Stimulated activated CD4-positive, alpha-beta T cell treated with anti-CD3 and anti-CD28 coated beads, Interleukin-2, amount 100 ng/mL, for 24 hours (primary cell): Measurements from ENCODE around the gene AFAP1L2.

Experiments
- DNase-seq, 2 donors: peaks; one replicate each; pipeline ENCODE4 v3.0.0-alpha.2; 2020

AFAP1L2 gene

DNA sequence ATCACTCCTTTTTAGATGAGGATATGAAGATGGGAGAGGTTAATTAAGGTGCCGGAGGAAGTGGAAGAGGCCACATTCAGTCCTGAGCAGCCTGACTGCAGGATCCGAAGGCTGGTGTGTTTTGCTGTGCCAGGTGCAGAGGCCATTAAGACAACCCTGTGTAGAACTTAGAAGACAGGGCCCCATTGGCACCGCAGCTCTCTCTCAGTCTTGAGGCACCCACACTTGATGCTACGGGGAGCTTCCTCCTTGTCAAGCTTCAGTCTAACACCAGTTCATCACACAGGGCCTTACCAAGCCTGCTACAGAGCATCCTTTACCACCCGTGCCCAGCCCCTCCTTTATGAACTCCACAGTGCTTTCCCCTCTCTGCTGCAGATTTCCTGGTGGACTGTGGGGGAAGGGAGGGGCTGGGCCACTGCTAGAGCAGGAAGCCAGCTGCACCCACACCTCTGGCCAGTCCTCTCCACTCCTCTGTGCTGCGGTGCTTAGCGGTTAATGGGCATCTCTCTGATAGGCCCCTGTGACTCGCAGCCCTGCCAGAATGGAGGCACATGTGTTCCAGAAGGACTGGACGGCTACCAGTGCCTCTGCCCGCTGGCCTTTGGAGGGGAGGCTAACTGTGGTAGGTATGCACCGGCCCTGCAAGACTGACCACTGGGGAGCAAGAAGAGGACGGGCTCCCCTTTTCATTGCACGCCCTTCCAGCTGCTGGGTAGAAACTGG, 119.8 kb downstream of the AFAP1L2 start:
- DNase-seq, result no peak

DNA sequence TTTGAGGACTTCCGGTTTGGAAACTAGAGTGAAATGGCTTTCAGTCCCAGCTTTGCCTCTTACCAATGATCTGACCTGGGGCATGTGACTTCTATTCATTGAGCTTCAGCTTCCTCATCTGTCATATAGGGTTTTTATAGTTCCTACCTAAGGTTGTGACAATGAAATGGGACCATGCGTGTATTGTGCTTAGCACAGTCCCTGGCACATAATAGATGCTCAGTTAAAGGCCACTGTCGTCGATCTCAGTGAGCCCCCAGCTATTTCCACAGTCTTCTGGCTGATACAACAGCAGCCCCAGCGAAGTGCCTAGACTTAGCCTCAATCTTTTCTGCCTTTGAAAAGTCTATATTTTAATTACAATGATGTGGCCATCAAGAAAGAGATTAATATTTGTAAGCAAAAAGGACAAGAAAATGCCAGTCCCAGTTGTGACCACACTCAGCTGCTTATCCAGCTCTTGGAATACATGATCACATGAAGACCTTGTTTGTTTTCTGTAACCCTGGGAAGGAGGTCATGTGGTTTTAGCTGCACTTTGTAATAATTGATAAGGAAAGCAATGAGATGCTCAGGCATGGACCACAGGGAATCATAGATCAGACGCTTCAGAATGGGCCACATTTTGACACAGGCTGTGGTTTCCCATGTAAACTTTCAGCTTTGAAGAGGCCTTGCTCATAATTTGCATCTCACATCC, 120.6 kb downstream of the AFAP1L2 start:
- DNase-seq, result no peak

DNA sequence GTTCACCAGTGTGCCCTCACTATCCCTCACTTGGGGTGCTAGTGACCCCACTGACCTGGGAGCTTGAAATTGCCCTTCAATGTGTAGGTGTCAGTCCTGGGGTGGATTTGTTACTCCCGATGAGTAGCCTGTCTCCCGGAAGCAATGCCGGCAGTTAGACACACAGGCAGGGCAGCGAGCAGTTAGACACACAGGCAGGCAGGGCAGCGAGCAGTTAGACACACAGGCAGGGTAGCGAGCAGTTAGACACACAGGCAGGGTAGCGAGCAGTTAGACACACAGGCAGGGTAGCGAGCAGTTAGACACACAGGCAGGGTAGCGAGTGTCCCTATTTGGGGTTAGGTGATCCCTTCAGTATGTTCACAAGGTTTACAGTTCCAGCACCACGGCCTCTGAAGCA, 121.2 kb downstream of the AFAP1L2 start:
- no peak for DNase-seq

DNA sequence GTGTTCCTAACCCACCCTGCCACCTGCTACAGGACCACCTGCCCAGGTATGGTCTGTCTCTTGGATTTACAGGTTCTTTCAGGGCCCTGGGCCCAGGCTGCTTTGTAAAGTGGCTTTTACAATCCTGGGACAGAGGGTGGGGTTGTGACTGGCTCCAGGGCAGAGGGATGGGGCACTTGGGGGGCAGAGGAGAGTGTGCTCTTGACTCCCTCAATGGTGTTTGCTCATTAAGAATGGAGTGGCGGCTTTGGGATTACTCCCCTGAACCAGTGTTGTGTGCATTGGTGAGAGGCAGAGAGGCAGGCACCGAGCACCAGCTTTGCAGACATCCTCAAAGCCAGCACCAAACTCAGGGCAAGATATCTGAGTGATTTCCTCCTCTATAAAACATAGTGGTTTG, 121.8 kb downstream of the AFAP1L2 start:
- no peak for DNase-seq

DNA sequence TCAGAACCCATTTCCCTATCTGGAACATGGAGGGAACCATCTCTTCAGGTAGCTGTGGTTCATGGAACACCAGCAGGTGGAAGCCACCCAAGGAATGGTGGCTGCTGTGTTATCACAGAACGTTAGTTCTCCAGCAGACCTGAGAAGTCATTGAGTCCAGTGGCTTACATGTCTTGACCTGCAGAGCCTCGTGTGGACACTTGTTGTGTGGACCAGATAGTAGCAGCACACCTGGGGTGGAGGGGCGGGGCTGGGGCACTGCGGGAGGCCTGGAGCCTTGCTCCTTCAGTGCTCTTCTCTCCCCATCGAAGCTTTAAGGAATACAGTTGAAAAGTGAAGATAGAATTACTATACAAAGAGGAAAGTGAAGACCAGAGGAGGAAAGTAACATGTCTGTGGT, 122.8 kb downstream of the AFAP1L2 start:
- DNase-seq, result no peak

DNA sequence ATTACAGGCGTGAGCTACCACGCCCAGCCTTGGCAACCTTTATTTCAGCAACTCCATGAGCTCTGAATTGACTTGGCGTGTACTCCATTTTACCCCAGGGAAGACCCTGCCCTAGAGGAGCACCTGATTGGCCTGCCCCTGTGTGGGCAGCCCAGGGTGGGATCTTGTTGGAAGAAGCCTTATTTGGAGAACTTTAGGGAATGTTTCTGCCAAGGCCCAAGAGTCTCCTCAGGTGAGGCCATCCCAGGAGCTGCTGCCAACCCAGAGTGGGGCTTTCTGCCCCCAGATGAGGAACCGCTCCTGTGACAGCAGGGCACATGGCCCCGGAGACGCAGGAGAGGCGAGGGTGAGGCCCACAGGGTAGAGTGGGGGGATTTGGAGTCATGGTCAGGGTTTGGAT, 123.3 kb downstream of the AFAP1L2 start:
- no peak for DNase-seq

DNA sequence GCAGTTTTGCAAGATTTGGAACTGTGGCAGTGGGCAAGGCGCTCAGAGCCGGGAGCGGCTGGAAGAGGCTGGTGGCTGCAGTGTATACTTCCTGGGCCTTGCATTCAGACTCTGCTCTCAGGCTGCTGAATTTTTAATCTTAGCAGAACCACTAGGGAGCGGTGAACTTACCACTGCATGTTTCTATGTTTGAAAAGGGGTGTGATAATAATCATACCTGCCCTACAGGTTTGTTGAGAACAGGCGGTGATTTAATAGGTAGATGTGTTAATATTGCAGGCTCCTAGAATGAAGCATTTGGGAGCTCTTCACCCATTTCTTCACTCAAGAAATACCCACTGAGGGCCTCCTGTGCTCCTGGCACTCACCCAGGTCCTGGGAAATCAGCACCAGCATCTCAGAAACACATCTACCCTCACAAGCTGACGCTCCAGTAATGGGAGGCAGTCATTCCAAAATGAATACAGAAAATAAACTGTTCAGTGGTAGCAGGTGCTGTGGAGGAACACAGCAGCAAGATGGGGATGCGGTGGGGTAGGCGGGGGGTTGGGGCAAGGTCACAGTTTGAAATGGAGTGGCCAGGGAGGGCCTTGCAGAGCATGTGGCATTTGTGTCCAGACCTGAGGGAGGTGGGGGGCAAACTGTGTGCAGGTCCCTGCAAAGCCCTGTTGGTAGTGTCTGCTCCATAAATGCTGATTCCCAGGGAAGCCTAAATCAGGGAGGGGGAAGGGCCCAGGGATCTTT, 124.2 kb downstream of the AFAP1L2 start:
- no peak for DNase-seq

DNA sequence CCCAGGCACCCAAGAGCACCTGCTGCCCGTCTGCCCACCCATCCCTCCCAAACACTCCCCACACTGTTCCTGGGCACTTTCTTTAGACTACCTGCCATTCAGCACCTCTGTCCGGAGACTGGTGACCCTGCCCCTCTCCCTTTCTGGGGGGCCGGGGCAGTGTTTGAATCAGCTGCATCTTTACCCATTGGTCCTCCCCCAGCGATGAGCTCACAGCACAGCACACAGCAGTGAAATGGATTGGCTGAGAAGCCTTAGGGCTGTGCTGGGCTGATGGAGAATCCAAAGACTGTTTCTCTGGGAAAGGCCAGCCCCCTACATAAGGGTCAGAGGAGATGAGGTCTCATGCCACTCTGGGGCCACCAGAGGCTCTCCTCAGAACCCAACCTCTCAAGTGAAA, 125.0 kb downstream of the AFAP1L2 start:
- DNase-seq, result no peak

DNA sequence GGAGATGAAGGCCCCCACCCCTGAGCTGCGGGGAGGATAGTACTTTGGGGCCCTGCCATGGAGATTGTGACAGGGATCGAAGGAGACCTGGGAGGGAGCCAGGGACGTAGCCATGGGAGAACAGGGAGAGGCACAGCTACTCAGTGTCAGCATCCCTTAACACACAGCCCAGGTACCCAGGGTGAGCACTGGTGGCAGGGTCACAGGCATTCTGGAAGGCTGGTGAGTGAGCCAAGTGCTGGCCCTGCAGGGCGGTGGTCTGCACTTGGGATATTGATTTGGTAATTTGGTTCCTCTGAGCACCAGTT, 125.5 kb downstream of the AFAP1L2 start:
- DNase-seq, result no peak

DNA sequence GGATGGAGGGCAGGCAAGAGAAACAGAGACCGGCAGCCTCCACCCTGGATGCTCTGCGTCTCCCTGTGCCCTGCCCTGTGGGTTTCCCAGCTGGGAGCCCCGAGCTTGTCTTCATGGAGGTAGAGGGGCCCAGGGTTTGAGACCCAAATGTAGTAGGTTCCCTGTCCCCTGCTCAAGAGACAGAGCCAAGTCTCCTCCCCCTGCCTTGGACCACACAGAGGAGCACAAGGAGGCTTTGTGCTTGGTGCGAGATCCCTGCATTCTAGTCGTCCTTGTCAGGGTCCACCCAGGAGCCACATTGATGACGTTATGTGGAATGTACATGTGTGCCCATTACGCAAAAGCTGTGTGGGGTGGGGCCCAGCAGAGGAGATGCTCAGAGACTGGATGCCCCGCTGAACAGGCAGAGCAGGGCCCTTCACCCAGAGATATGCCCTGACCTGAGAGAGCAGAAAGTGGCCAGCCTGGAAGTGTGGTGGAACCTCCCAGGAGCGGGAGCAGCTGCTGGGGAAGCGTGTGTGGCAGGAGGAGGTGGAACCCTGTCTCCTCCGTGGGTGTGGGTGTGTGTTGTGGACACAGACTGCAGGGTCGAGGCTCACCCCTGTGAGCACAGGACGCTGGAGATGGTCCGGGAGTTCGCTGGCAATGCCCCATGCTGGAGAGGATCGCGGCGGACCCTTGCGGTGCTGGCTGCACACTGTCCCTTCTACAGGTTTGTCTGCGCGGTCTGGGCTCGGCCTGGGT, 126.0 kb downstream of the AFAP1L2 start:
- DNase-seq, result no peak

DNA sequence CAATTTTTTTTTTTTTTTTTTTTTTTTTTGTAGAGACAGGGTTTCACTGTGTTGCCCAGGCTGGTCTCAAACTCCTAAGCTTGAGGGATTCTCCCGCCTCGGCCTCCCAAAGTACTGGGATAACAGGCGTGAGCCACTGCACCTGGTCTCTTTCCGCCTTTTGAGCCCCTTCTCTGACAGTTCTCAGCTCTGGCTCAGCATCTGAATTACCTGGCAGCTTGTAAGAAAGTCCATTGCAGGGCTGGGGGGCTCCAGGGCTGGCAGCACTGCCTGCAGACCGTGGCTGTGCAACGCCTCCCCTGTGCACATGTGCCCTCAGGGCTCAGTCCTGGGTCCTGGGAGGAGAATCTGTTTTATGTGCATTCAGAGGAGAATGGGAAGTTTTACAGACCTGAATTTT, 127.6 kb downstream of the AFAP1L2 start:
- DNase-seq, result no peak

DNA sequence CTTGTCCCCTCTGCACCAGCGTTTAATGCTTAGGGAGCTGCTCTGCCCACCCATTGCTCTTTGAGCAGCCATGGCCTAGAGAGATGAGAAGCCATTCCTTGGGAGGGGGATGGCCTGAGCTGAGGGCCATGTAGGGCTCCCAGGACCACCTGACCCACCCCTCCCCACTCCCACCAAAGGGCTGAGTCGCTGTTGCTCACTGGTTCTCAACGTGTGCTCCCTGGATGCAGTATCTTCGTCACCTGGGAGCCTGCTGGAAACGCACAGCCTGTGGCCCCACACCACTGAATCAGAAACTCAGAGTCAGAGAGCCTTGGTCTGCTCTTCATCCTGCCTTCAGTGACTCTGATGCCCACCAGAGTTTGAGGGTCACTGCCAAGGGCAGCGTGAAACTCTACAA, 128.2 kb downstream of the AFAP1L2 start:
- no peak for DNase-seq

DNA sequence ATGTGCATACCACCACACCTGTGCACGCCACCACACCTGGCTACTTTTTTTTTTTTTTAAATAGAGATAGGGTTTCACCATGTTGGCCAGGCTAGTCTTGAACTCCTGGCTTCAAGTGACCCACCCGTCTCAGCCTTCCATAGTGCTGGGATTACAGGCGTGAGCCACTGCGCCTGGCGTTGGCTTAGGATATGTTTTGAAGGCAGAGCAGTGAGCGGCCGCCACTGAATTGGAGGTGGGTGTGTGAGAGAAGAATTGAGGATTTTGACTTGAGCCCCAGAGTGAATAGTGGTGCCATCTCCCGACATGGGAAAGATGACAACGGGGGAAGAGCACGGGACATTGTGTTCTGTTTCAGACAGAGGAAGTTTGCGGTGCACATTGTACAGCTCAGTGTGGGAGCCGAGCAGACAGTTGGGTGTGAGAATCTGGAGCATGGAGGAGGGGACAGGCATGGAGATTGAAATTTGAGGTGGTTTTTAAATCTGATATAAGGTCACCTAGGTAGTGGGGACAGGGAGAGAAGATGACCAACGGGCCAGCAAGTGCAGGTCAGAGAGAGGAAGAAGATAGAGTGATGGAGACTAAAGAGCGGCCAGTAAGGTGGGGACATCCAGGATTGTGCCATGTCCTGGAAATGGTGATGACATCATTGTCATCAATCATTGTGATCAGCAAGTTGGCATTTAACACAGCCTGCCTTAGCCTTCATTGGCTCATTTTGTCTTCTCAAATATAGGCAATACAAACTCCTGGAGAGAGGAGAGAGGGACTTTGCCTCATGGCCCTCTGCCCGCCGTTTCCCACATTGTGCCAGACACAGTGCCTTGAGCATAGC, 129.5 kb downstream of the AFAP1L2 start:
- no peak for DNase-seq

DNA sequence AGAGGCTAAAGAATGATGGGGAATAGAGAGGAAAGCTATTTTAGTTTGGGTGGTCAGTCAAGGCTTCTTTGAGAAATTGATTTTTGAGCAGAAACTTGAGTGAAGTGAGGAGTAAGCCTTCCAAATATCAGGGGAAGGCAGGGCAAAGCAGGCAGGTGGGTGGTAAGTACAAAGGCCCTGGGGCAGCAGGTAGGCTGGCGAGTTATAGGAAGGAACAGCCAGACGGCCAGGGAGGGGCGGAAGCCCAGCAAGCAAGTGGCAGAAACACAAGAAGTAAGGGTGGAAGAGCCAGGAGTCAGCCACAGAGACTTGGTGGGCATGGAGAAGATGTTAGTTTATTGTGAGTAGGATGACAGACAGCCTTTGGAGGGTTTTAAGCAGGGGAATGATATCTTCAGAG, 130.4 kb downstream of the AFAP1L2 start:
- no peak for DNase-seq

DNA sequence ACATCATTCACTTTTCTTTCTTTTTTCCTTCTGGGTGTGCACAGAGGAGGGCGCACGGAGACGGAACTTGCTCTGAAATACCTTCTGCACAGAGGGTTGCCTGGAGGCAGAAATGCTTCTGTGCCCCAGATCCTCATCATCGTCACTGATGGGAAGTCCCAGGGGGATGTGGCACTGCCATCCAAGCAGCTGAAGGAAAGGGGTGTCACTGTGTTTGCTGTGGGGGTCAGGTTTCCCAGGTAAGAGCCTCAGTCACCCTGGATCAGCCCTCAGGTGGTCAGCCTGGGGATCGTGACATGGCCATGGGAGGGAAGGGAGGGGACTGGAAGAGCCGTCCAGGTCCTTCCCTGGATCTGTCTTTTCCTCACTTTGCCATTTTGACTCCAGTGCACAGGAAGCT, 131.6 kb downstream of the AFAP1L2 start:
- no peak for DNase-seq

DNA sequence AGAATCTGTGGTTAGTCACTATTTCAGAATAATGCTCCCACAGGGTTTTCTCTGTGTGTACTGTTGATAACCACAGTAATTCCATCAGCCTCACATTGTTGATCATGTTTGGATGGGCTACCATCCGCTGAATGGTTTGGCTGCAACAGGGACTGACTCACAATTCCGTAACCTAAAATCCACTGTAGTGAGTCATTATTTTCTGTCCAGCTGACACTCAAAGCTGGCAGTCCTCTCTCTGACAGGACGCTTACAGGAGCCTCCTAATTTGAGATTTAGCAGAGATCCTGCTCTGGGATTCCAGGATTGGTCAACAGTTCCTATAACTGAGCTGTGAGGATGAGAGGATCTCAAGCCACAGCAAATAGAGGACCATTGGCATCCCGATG, 132.5 kb downstream of the AFAP1L2 start:
- no peak for DNase-seq

DNA sequence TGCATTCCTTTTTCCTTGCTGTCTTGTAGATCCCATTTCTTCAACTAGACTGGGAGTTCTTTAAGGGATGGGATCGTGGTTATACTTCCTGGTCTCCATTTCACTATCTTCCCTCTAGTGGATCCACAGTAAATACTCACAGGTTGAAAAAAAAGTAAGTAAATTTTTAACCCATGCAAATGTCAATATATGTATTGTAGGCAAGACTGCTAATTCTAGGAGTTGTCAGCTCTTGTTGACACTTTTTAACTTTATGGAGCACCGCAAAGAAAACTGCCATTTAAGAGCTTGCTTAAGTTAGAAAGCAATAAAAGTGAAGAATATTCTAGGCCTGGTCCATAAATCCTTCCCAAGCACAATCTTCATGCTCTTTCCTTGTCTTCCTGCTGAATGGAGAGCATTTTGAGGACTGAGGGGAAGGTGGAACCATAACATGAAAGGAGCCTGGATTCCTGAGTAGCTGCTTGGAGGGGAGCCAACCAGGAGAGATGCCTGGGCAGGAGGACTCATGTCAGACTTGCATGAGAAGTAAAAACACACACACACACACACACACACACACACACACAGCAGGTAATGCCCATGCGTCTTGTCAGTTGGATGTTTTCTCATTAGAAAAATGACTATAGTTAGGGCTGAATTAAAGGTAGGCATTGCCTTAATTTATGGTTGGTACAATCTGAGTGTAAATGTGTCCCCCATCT, 133.1 kb downstream of the AFAP1L2 start:
- DNase-seq, result no peak

DNA sequence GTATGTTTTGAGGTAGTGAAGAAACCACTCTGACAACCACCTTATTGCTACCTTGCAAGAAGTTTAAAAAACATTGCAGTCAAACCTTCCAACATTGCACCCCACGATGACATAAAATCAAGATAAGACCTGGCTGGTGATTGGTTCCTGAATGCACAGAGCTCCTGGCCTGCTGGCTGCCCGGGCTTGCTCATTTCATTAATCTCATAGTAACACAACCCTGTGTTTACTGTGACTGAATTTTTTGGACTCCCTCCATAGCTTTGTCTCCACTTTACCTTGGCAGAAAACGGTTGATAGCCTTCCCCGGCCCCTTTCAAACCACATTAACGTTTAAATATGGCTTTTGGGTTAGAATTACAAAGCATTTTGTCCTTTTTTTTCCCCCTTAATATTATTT, 137.8 kb downstream of the AFAP1L2 start:
- DNase-seq, result no peak

DNA sequence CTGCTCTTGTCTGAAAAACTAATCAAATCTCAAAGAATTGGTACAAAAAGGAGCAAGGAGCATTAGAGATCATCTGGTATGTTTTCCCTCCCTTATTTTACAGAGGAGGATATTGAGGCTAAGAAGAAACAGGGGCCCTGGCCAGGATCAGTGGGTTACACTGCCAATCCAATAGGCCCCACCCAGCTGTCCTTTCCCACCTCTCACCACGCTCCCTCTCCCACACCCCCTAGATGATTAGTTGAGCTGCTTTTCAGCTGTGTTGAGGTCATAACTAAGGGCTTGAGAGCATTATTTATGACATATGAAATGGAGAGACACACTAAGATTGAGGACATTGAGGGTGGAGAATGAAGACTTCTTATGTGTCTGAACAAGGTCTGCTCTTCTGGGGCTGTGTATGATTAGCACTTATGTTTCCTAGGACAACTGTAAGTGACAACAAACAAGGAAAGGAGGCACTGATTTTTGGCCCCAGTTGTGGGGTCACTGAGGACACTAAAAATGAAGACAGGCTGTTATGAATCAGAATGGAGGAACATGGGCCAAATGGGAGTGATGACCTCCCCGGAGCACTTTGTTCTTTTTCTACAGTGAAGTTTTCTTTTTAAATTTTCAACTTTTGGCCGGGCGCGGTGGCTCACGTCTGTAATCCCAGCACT, 138.8 kb downstream of the AFAP1L2 start:
- no peak for DNase-seq

DNA sequence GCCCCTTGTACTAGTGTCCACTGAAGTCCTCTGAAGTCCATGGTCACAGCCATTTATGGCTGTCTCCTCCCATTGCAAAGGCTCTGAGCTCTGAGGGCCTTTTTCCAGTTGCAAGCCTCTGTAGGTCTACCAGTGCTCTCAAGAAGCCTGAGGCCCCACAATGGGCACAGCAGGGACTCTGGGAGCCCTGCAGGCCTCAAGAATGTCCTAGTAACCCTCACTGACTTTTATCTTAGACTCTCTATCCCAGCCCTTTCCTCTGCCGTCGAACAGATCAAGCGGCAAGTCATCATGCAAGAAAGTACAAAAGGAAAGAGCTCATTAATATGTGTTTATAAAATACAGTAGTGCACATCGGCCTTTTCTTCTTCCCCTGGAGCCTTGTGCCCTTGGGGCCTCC, 141.8 kb downstream of the AFAP1L2 start:
- DNase-seq, result no peak

DNA sequence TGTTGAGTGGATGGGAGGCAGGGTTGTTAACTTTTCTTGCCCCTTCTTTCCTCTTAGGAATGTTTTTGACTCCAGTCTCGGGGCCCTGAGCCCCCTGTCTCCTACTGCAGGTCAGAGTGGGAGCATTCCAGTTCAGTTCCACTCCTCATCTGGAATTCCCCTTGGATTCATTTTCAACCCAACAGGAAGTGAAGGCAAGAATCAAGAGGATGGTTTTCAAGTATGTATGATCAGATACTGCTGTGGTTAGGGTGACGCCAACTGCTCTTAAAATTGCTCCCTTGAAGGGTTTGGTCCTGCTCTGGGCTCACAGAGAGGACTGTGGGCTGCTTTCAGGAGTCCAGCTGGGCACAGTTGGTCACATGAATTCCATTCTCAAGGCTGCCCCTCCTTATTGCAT, 143.2 kb downstream of the AFAP1L2 start:
- no peak for DNase-seq
